GM10248 (cell line): ENCODE measurements around the gene LRRN3.

Experiments
- CTCF ChIA-PET: fragments of 300-600 bp; sonication (Branson Sonifier 250); formaldehyde crosslinking; extraction: SDS; loops from one replicate; lab custom pipeline; 2021; ENCODE audit warnings: antibody characterized with exemption; lab: Yijun Ruan, JAX
- POLR2A ChIA-PET: fragments of 350-650 bp; sonication (Branson Sonifier 250); formaldehyde crosslinking; extraction: SDS; loops from one replicate; lab custom pipeline; 2020; ENCODE audit warnings: antibody characterized with exemption; lab: Yijun Ruan, JAX
- DNase-seq: peaks from one replicate; pipeline ENCODE4 v3.0.0; 2012; ENCODE audit errors: extremely low spot score
- CTCF ChIP-seq: IDR thresholded peaks from 2 replicates; pipeline ENCODE4 v1.5.1; 2012; ENCODE audit warnings: mild to moderate bottlenecking, low read depth; ENCODE audit errors: extremely low read depth, missing control alignments, control extremely low read depth

LRRN3 gene

GRCh38 chr7:111138193-111138569, 47.3 kb downstream of the LRRN3 start:
- no peak for TF ChIP-seq CTCF
- DNase-seq = peak; percentile 20
- ChIA-PET CTCF (interaction anchor here (1.1 to 1.8 kb wide), 6 partner anchors 9 to 46 kb away, joined by 4 to 7 read pairs (median 5); no protein-coding TSS in a partner anchor), POLR2A (no interaction called here)

- TF ChIP-seq CTCF = no peak
- ChIA-PET POLR2A (no interaction called here), CTCF (interaction anchor here (1.1 to 1.8 kb wide), 6 partner anchors 9 to 46 kb away, joined by 4 to 7 read pairs (median 5); no protein-coding TSS in a partner anchor)
- DNase-seq = no peak
These were observed 47.7 kb downstream of the LRRN3 start for GRCh38 chr7:111138586-111138985.

- ChIA-PET CTCF (interaction anchor here (1.5 kb wide), 1 partner anchor 10 kb away, joined by 4 read pairs; no protein-coding TSS in a partner anchor), POLR2A (no interaction called here)
- no peak for TF ChIP-seq CTCF
- DNase-seq = no peak
These were observed 49.4 kb downstream of the LRRN3 start for GRCh38 chr7:111140091-111140865.

GRCh38 chr7:111145472-111145871, 54.5 kb downstream of the LRRN3 start:
- ChIA-PET POLR2A (no interaction called here), CTCF (interaction anchor here (0.8 to 1.7 kb wide), 2 partner anchors 12 to 19 kb away, joined by 3 read pairs; no protein-coding TSS in a partner anchor)
- TF ChIP-seq CTCF = no peak
- DNase-seq = no peak

GRCh38 chr7:111146136-111146535, 55.2 kb downstream of the LRRN3 start:
- CTCF ChIA-PET = interaction anchor here (0.7 to 1.7 kb wide), 3 partner anchors 13 to 18 kb away, joined by 3 read pairs; no protein-coding TSS in a partner anchor
- no peak for TF ChIP-seq CTCF

GRCh38 chr7:111147708-111148533, 57.0 kb downstream of the LRRN3 start:
- no peak for DNase-seq
- TF ChIP-seq CTCF = no peak
- CTCF ChIA-PET = interaction anchor here (1.4 kb wide), 1 partner anchor 10 kb away, joined by 4 read pairs; no protein-coding TSS in a partner anchor
- POLR2A ChIA-PET = no interaction called here

More at GRCh38 chr7:111146136-111146535, 55.2 kb downstream of the LRRN3 start:
- no peak for DNase-seq
- POLR2A ChIA-PET = no interaction called here
